Bronchial epithelial cell (primary cell): ENCODE results near the gene MCC. TPM values are rescaled to one million over a fixed set of nuclear protein-coding genes. Genes with fewer than 3 reads are reported as not detected.

ENCODE experiments used
- DNase-seq: peaks from one replicate; pipeline ENCODE4 v3.0.0-alpha.2; 2010; ENCODE audit warnings: low read depth
- FAIRE-seq: peaks from 2 replicates; lab custom pipeline; 2011; peaks lifted over from hg19 to GRCh38; lab: Jason Lieb, UNC
- H3K27me3 ChIP-seq: 2 replicates; pipeline ENCODE4 v1.5.1; 2011; ENCODE audit warnings: low read length; ENCODE audit not compliant: control insufficient read depth, insufficient read depth
- H3K36me3 ChIP-seq: 2 replicates; pipeline ENCODE4 v1.5.1; 2011; ENCODE audit warnings: low read length; ENCODE audit not compliant: control insufficient read depth, insufficient read depth
- H3K4me3 ChIP-seq: 2 replicates; pipeline ENCODE4 v1.5.1; 2011; ENCODE audit warnings: mild to moderate bottlenecking, low read depth, low read length, control low read depth
- CTCF ChIP-seq: IDR thresholded peaks from 2 replicates; pipeline ENCODE4 v1.5.1; 2011; ENCODE audit warnings: mild to moderate bottlenecking, moderate library complexity, low read length, control low read depth, inconsistent platforms; ENCODE audit not compliant: insufficient read depth, severe bottlenecking
- total RNA-seq: library from RNA; depleted of rRNA; stranded (reverse); fragments of >200 nt; gene quantifications from 2 replicates; pipeline ENCODE4 v1.2.1, GENCODE V29; 2014

Gene MCC
- total RNA-seq, 1 donor from 2014 or later, result 43.2 TPM

- no peak for DNase-seq
- Histone ChIP-seq H3K4me3 (no peak overlapping the region), H3K36me3 (no peaks in the 10 kb centered on the region), H3K27me3 (no peaks in the 10 kb centered on the region)
- no peak for FAIRE-seq
- no peak for TF ChIP-seq CTCF
Measured at GRCh38 chr5:113162208-113162607, 326.0 kb downstream of the MCC start.

- Histone ChIP-seq H3K36me3 (peaks cover 2% of the 10 kb centered on the region), H3K4me3 (no peak overlapping the region), H3K27me3 (no peaks in the 10 kb centered on the region)
- no peak for TF ChIP-seq CTCF
- DNase-seq, result peak; percentile 89
- FAIRE-seq, result no peak
Measured at GRCh38 chr5:113161806-113162205, 326.4 kb downstream of the MCC start.

GRCh38 chr5:113157886-113158285, 330.4 kb downstream of the MCC start:
- peaks cover 2% of the 10 kb centered on the region for H3K36me3 ChIP-seq
- DNase-seq, result no peak
- H3K4me3 ChIP-seq, result no peak overlapping the region
- no peak for TF ChIP-seq CTCF
- H3K27me3 ChIP-seq, result no peaks in the 10 kb centered on the region
- FAIRE-seq, result no peak

GRCh38 chr5:113156271-113156877, 331.9 kb downstream of the MCC start:
- H3K4me3 ChIP-seq, result no peak overlapping the region
- no peak for DNase-seq
- H3K27me3 ChIP-seq, result no peaks in the 10 kb centered on the region
- H3K36me3 ChIP-seq, result peaks cover 2% of the 10 kb centered on the region
- no peak for TF ChIP-seq CTCF
- FAIRE-seq, result no peak

GRCh38 chr5:113153512-113154097, 334.6 kb downstream of the MCC start:
- H3K27me3 ChIP-seq, result no peaks in the 10 kb centered on the region
- no peak for TF ChIP-seq CTCF
- peaks cover 5% of the 10 kb centered on the region for H3K36me3 ChIP-seq
- DNase-seq (no peak), FAIRE-seq (no peak)
- H3K4me3 ChIP-seq, result no peak overlapping the region

GRCh38 chr5:113152380-113152740, 335.9 kb downstream of the MCC start:
- no peak for TF ChIP-seq CTCF
- Histone ChIP-seq H3K36me3 (peaks cover 5% of the 10 kb centered on the region), H3K4me3 (no peak overlapping the region), H3K27me3 (no peaks in the 10 kb centered on the region)
- no peak for DNase-seq
- FAIRE-seq, result no peak
